ENCODE data around the gene PRICKLE4. TPM values are rescaled to one million over a fixed set of nuclear protein-coding genes. Genes with fewer than 3 reads are reported as not detected.

Gene PRICKLE4
- total RNA-seq, 4 donors from 2014 or later = 2.1 to 5.8 (median 4.1) TPM

DNA sequence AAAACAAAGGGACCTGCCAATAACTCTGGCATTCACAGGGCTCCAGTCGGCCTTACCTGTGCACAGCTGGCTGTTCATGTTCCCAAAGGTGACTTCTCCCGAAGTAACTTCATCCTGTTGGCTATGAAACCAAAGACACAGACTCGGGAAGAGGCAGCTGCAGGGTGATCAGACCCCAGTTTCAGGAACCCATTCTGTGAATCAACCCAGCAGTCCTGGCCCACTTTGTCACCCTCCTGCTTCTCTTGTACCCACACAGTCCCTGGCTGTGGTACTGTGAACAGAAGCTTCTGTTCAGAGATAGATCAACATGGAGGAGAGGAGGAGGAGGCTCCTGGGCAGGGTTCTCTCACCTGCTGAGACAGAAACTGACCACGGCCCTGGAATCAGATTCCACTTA, 24.7 kb upstream of the PRICKLE4 start:
- 79% methylated on average over 4 of the region's 4 CpGs for WGBS
- intact Hi-C loops (cut with DNase I) = no loop called here
- no peak for DNase-seq (ENCODE audit: extremely low spot score)
- Histone ChIP-seq H3K9me3 (no peaks in the 10 kb centered on the region), H3K27me3 (no peaks in the 10 kb centered on the region), H3K4me3 (no peak overlapping the region), H3K4me1 (no peaks in the 10 kb centered on the region), H3K36me3 (no peaks in the 10 kb centered on the region), H3K27ac (replicated peaks in 1 of 4) (no peak overlapping the region)
- TF ChIP-seq POLR2AphosphoS5 (IDR thresholded peaks at IDR 0.05) (no peak), EP300 (IDR thresholded peaks at IDR 0.05) (no peak), POLR2A (IDR thresholded peaks at IDR 0.05; ENCODE audit: low read depth) (no peak)
- TF ChIP-seq, protein P1, sequence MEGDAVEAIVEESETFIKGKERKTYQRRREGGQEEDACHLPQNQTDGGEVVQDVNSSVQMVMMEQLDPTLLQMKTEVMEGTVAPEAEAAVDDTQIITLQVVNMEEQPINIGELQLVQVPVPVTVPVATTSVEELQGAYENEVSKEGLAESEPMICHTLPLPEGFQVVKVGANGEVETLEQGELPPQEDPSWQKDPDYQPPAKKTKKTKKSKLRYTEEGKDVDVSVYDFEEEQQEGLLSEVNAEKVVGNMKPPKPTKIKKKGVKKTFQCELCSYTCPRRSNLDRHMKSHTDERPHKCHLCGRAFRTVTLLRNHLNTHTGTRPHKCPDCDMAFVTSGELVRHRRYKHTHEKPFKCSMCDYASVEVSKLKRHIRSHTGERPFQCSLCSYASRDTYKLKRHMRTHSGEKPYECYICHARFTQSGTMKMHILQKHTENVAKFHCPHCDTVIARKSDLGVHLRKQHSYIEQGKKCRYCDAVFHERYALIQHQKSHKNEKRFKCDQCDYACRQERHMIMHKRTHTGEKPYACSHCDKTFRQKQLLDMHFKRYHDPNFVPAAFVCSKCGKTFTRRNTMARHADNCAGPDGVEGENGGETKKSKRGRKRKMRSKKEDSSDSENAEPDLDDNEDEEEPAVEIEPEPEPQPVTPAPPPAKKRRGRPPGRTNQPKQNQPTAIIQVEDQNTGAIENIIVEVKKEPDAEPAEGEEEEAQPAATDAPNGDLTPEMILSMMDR (IDR thresholded peaks at IDR 0.05) = no peak

- intact Hi-C loops (cut with DNase I) = no loop called here
- no peak for DNase-seq (ENCODE audit: extremely low spot score)
- no peaks in the 10 kb centered on the region for H3K27me3 ChIP-seq
- H3K4me1 ChIP-seq = no peaks in the 10 kb centered on the region
- no peaks in the 10 kb centered on the region for H3K9me3 ChIP-seq
- 81% methylated on average over 3 of the region's 13 CpGs for WGBS
- TF ChIP-seq, protein P1 (IDR thresholded peaks at IDR 0.05) = no peak
- TF ChIP-seq EP300 (IDR thresholded peaks at IDR 0.05) = no peak
- TF ChIP-seq POLR2A (IDR thresholded peaks at IDR 0.05; ENCODE audit: low read depth) = no peak
- no peak for TF ChIP-seq POLR2AphosphoS5 (IDR thresholded peaks at IDR 0.05)
- no peak overlapping the region for H3K4me3 ChIP-seq
- no peaks in the 10 kb centered on the region for H3K36me3 ChIP-seq
- no peak overlapping the region for H3K27ac ChIP-seq (replicated peaks in 1 of 4)
These were observed 24.2 kb upstream of the PRICKLE4 start for GRCh38 chr6:41756354-41756753.

GRCh38 chr6:41757271-41757670, 23.3 kb upstream of the PRICKLE4 start:
- TF ChIP-seq POLR2AphosphoS5 (IDR thresholded peaks at IDR 0.05) = no peak
- TF ChIP-seq, protein P1 (IDR thresholded peaks at IDR 0.05) = no peak
- TF ChIP-seq POLR2A (IDR thresholded peaks at IDR 0.05; ENCODE audit: low read depth) = no peak
- no peak for TF ChIP-seq EP300 (IDR thresholded peaks at IDR 0.05)
- intact Hi-C loops (cut with DNase I) = no loop called here
- DNase-seq (ENCODE audit: extremely low spot score) = no peak

DNA sequence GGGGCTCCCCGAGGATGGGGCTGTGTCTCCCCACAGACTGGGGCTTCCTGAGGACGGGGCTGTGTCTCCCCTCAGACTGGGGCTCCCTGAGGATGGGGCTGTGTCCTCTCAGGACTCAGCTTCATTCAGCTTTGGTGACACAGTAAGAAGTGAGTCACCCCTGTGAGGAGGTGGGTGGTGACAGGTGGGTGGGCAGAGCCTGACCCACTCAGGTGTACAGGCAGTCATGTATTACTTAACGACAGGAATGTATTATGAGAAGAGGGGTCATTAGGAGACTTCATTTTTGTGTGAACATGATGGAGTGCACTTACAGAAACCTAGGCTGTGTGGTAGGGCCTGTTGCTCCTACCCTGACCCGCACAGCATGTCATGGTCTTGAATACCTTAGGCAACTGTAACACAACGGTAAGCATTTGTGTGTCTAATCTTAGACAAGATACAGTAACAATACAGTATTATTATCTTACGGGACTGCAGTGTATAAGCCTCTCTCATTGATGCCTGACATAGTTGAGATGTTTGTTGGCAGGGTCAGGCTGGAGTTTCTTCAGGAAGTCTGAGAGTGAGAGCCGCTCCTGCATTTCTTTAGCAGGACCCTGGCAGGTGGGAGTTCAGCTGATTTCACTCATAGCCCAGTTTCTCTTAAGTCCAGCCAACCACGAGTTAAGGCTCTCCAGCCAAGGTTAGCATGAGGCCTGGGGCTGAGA, 22.5 kb upstream of the PRICKLE4 start:
- Histone ChIP-seq H3K4me1 (no peaks in the 10 kb centered on the region), H3K27ac (replicated peaks in 1 of 4) (no peak overlapping the region), H3K4me3 (no peak overlapping the region), H3K27me3 (no peaks in the 10 kb centered on the region), H3K36me3 (no peaks in the 10 kb centered on the region), H3K9me3 (no peaks in the 10 kb centered on the region)
- 68% methylated on average over 6 of the region's 8 CpGs for WGBS
- intact Hi-C loops (cut with DNase I) = no loop called here
- DNase-seq (ENCODE audit: extremely low spot score) = no peak
- TF ChIP-seq POLR2AphosphoS5 (IDR thresholded peaks at IDR 0.05) = no peak
- TF ChIP-seq, protein P1 (IDR thresholded peaks at IDR 0.05) = no peak
- no peak for TF ChIP-seq POLR2A (IDR thresholded peaks at IDR 0.05; ENCODE audit: low read depth)
- no peak for TF ChIP-seq EP300 (IDR thresholded peaks at IDR 0.05)

More at GRCh38 chr6:41757271-41757670, 23.3 kb upstream of the PRICKLE4 start:
- WGBS = 94% methylated on average over 3 of the region's 6 CpGs
- Histone ChIP-seq H3K36me3 (no peaks in the 10 kb centered on the region), H3K4me1 (no peaks in the 10 kb centered on the region), H3K4me3 (no peak overlapping the region), H3K9me3 (no peaks in the 10 kb centered on the region), H3K27ac (replicated peaks in 1 of 4) (no peak overlapping the region), H3K27me3 (no peaks in the 10 kb centered on the region)

DNA sequence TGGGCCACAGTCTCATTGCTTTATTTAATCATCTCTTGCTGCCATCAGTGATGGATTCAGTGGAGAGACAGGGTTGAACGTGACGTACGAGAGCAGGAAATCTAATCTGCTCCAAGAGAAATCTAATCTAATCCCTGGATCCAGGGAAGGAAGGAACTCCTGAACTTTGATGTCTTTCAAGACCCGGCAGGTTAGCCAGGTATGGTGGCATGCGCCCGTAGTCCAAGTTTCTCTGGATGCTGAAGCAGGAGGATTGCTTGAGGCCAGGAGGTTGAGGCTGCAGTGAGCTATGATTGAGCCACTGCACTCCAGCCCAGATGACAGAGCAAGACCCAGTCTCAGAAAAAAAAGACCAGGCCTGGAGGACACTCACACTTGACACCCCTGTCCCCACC, 21.9 kb upstream of the PRICKLE4 start:
- H3K27me3 ChIP-seq = no peaks in the 10 kb centered on the region
- no peak overlapping the region for H3K27ac ChIP-seq (replicated peaks in 1 of 4)
- no peak for DNase-seq (ENCODE audit: extremely low spot score)
- H3K4me1 ChIP-seq = no peaks in the 10 kb centered on the region
- intact Hi-C loops (cut with DNase I) = no loop called here
- no peaks in the 10 kb centered on the region for H3K9me3 ChIP-seq
- H3K4me3 ChIP-seq = no peak overlapping the region
- no peaks in the 10 kb centered on the region for H3K36me3 ChIP-seq
- WGBS = 85% methylated on average over 6 of the region's 6 CpGs
- TF ChIP-seq EP300 (IDR thresholded peaks at IDR 0.05) = no peak
- TF ChIP-seq, protein P1 (IDR thresholded peaks at IDR 0.05) = no peak
- no peak for TF ChIP-seq POLR2AphosphoS5 (IDR thresholded peaks at IDR 0.05)
